C1 segment of cervical spinal cord (tissue), 14 donors: ENCODE results near the gene SNX25.
"Not testable (repeated sequence)": the region's sequence is repeated elsewhere in the genome, so short reads cannot be mapped to it uniquely, and the experiment has no call there.

Experiments
- DNase-seq, 14 donors: peaks; one replicate each; lab custom pipeline; 2025; lab: John Stamatoyannopoulos, UW

Gene SNX25

DNA sequence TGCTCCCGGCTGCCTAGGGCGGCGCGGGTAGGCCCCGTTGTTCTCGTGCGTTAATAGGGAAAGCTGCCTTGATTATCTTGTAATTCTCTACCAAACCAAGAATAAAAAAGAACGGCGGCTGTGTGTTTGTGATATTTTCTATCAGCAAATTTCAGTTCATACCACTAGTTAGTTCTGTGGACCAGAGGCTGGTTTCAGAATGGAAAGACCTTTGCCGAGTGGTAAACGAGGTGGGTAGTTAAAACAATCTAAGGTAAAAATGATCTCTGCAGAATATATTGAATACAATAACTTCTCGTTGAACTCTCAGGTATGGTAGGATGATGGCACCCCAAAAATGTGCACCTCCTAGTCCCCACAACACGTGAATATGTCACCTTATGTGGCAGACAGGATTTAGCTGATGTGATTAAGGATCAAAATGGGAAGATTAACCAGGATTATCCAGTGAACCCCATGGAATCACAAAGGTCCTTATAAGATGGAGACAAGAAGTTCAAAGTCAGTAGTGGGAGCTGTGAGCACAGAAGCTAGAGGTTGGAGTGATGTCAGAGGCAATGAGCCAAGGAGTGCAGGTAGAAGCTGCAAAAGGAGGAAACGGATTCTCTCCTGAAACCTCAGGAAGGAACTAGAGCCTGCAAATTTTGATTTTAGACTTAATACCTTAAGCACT, 5.0 kb upstream of the SNX25 start:
- peak in 1 of 14 donors; percentile 63 for DNase-seq

DNA sequence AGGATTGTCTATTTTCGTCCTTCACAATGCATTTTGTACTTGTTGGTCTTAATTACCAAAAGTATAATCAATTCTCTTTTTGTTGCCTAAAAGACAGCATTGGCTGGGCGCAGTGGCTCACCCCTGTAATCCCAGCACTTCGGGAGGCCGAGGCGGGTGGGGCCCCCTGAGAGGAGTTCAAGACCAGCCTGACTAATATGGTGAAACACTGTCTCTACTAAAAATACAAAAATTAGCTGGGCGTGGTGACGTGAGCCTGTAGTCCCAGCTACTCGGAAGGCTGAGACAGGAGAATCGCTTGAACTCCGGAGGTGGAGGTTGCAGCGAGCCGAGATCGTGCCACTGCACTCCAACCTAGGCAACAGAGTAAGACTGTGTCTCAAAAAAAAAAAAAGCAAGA, 4.3 kb upstream of the SNX25 start:
- not testable (repeated sequence) for DNase-seq

DNA sequence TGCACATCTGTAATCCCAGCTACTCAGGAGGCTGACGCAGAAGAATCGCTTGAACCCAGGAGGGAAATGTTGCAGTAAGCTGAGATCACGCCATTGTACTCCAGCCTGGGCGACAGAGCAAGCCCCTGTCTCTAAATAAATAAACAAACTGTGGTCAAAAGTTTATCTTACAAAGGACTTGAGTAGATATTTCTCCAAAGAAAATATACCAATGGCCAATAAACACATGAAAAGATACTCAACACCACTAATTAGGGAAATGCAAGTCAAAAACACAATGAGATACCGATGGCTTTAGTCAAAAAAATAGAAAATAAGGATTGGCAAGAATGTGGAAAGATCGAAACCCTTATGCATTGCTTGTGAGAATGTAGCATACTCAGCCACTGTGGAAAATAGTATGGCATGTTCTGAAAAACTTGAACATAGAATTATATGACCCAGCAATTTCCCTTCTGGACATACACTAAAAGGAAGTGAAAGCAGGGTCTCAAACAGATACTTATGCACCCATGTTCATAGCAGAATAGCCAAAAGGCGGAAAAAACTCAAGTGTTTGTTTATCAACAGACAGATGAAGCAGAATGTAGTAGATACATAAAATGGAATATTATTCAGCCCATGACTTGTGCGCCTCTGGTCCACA, 3.6 kb upstream of the SNX25 start:
- DNase-seq: no peak

DNA sequence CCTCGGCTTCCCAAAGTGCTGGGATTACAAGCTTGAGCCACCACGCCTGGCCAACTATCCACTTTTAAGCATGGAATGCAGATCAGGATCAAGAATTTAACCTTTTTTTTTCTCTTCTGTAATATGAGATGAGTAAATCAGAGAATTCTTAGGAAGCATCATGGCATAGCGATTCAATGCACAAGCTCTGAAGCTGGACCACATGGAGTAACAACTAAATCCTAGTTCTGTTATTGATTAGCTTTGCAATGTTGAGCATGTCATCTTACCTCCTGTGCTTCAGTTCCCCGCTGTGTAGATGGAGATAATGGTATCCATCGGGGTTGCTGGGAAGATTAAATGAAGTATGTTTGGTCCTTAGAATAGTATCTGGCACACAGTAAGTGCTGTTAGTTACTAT, 1.9 kb upstream of the SNX25 start:
- no peak for DNase-seq

GRCh38 chr4:185209852-185210101, 379 bp downstream of the SNX25 start:
- DNase-seq: not testable (repeated sequence)

- peak in 12 of 14 donors; percentile 15 to 68 (median 52) for DNase-seq
Observed at GRCh38 chr4:185210102-185210981, 944 bp downstream of the SNX25 start.

- DNase-seq: peak in 1 of 14 donors; percentile 47
Observed at GRCh38 chr4:185211035-185211434, 1.6 kb downstream of the SNX25 start.

GRCh38 chr4:185211641-185212040, 2.2 kb downstream of the SNX25 start:
- no peak for DNase-seq

DNA sequence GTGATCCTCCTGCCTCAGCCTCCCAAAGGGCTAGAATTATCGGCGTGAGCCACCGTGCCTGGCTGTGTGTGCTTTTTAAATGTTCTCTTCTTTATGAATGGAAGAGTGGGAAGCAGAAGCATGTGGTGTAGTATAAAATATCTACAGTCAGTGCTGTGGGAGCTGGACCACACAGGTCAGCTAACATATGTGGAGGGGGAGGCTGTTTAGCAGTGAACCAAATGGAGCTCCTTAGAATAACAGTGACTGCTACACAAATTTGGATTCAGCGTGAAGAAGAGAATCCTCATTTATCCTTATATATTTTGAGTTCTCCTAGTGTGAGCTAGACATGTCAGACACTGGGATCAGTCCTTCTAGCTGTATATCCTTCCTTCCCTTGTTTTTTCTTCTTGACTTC, 3.2 kb downstream of the SNX25 start:
- peak in 1 of 14 donors; percentile 20 for DNase-seq

GRCh38 chr4:185213877-185214276, 4.5 kb downstream of the SNX25 start:
- DNase-seq: no peak

GRCh38 chr4:185215261-185215660, 5.9 kb downstream of the SNX25 start:
- DNase-seq: no peak

GRCh38 chr4:185217408-185217975, 8.1 kb downstream of the SNX25 start:
- peak in 1 of 14 donors; percentile 52 for DNase-seq

DNA sequence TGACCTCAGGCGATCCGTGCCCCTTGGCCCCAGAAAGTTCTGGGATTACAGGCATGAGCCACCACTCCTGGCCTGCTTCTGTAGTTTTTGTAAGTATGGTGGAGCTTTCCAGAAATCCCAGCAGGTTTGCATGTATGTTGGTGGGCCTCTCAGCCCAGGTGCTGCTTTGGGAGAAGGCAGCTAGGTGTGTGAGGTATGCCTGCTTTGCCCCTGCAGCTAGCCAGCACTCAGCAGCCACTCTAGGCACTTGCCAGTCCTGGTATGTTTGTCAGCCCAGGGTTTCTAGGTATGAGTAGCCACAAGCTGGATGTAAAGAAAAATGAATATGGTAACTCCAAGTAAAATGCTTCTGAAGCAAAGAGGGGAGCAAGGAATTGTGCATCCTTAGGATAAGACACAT, 8.9 kb downstream of the SNX25 start:
- DNase-seq: no peak

GRCh38 chr4:185219551-185220344, 10.3 kb downstream of the SNX25 start:
- peak in 3 of 14 donors; percentile 18 to 67 (median 25) for DNase-seq

GRCh38 chr4:185221491-185221890, 12.1 kb downstream of the SNX25 start:
- DNase-seq: no peak

DNA sequence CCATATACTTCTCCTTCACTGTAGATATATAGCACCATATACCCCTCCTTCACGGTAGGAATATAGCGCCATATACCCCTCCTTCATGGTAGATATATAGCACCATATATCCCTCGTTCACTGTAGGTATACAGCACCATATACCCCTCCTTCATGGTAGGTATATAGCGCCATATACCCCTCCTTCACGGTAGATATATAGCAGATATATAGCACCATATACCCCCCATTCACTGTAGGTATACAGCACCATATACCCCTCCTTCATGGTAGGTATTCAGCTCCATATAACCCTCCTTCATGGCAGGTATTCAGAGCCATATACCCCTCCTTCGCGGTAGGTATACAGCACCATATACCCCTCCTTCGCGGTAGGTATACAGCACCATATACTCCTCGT, 12.5 kb downstream of the SNX25 start:
- no peak for DNase-seq

DNA sequence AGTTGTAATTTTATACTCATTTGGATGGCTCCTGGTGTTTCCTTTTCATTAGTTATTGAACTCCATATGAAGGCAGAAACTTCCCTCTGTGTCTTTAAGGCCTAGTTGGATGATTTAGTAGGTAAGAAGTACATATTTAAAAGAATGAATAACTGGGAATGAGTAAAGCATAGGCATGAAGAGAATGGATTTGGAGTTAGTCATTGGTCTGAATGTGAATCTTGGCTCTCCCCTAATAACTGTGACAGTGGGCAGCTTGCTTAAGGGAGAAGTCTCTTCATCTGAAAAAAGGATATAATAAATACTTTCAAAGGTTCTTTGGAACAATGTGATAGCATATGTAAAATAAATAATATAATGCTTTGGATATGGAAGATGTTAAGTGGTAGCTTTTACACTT, 13.2 kb downstream of the SNX25 start:
- no peak for DNase-seq

- no peak for DNase-seq
Observed at GRCh38 chr4:185224597-185224996, 15.2 kb downstream of the SNX25 start.

- peak in 1 of 14 donors; percentile 30 for DNase-seq
Observed at GRCh38 chr4:185225940-185226339, 16.5 kb downstream of the SNX25 start.

DNA sequence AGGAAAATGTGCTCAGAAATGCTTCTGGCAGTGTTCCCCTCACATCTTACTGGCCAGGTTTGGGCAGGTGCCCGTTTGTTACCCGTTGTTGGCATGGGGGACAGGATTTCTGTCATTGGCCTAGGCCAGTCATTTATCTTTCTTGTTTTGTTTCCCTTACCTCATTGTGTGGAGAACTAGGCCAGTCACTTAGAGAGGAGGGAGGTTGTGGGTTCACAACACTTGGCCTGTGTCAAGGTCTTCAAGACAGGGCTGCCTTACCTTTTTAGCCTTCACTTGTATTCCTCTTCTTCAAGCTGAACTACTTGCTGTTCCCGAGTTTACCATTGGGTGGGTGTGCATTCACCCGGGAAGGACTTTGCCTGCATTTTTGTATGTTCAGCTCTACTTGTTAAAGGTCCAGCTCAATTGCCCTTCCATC, 17.7 kb downstream of the SNX25 start:
- DNase-seq: peak in 5 of 14 donors; percentile 10 to 82 (median 47)

- DNase-seq: peak in 1 of 14 donors; percentile 79
Observed at GRCh38 chr4:185227713-185228278, 18.4 kb downstream of the SNX25 start.
